Epithelial cell of esophagus (primary cell): ENCODE data around the gene CDC42BPA.

Experiments
- DNase-seq: peaks from one replicate; pipeline ENCODE4 v3.0.0; 2010; ENCODE audit warnings: low read depth
- H3K4me3 ChIP-seq: 2 replicates; pipeline ENCODE4 v1.5.1; 2011; ENCODE audit warnings: mild to moderate bottlenecking, low read length, control low read depth
- TF ChIP-seq, protein P1 (sequence below): IDR thresholded peaks from 2 replicates; pipeline ENCODE4 v1.5.1; 2011; ENCODE audit warnings: low read depth, mild to moderate bottlenecking, low read length, control low read depth, inconsistent platforms; ENCODE audit not compliant: insufficient read depth; ENCODE audit errors: missing control alignments

The CDC42BPA gene

GRCh38 chr1:226954337-226954736 is 364.0 kb downstream of the CDC42BPA start:
- H3K4me3 ChIP-seq: no peak overlapping the region
- DNase-seq: no peak
- TF ChIP-seq, protein P1, sequence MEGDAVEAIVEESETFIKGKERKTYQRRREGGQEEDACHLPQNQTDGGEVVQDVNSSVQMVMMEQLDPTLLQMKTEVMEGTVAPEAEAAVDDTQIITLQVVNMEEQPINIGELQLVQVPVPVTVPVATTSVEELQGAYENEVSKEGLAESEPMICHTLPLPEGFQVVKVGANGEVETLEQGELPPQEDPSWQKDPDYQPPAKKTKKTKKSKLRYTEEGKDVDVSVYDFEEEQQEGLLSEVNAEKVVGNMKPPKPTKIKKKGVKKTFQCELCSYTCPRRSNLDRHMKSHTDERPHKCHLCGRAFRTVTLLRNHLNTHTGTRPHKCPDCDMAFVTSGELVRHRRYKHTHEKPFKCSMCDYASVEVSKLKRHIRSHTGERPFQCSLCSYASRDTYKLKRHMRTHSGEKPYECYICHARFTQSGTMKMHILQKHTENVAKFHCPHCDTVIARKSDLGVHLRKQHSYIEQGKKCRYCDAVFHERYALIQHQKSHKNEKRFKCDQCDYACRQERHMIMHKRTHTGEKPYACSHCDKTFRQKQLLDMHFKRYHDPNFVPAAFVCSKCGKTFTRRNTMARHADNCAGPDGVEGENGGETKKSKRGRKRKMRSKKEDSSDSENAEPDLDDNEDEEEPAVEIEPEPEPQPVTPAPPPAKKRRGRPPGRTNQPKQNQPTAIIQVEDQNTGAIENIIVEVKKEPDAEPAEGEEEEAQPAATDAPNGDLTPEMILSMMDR: no peak

GRCh38 chr1:226953175-226953800 is 365.0 kb downstream of the CDC42BPA start:
- DNase-seq: no peak
- TF ChIP-seq, protein P1: no peak
- H3K4me3 ChIP-seq: no peak overlapping the region

DNA sequence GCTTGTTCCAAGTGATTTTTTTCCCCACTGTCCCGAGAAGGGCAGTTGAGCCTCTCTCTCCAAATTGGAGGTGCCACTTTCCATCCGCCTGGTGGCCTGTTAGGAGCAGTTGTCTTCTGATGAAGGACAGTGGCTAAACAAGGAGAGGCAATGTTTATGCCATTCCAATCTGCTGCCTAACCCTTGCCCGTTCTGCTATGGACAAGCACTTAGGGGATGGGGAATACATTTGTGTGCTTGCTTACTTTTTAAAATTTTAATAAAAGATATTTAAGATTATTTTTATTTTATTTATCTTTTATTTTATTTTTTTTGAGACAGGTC is 366.2 kb downstream of the CDC42BPA start:
- TF ChIP-seq, protein P1: no peak
- DNase-seq: no peak

DNA sequence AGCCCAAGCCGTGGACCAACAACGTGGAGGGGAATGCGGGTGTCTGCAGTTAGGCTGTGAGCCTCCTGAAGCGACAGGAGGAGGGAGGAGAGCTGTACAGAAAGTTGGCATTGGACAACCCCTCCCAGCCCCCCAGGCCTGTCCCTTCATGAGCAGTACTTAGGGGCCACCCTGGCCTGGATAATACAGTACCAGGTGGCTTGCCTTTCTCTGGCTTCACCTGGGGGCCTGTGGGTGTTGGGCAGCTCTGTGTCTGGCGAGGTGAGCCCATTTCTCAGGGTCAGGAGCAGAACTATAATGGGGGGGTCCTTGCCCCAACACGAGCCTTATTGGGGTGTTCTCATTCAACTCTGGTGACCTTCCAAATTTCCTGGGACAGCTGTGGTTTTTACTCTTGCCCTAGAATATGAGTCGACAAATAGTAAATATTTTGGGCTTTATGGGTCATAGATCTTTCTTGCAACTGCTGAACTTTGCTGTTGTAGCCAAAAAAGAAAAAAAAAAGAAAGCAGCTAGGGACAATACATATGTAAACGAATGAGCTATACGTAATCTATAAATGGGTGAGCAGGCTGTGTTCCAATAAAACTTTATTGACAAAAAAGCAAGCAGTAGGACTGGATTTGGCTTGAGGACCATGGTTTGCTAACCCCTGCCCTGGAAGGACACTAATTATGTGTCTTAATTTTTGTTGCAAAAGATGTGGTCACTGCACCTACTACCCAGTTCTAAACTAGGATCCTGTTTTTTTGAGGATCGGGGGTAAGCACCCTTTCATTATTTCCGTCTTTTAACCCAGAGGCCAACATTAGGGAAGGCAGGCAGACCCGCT is 366.8 kb downstream of the CDC42BPA start:
- TF ChIP-seq, protein P1: no peak
- no peak for DNase-seq

More for the DNA sequence above, 366.2 kb downstream of the CDC42BPA start:
- H3K4me3 ChIP-seq: no peak overlapping the region

GRCh38 chr1:226950871-226951270 is 367.4 kb downstream of the CDC42BPA start:
- H3K4me3 ChIP-seq: no peak overlapping the region
- no peak for DNase-seq
- TF ChIP-seq, protein P1: no peak

More for the DNA sequence above, 366.8 kb downstream of the CDC42BPA start:
- no peak overlapping the region for H3K4me3 ChIP-seq

- TF ChIP-seq, protein P1: no peak
- H3K4me3 ChIP-seq: no peak overlapping the region
- DNase-seq: no peak
These were observed 368.0 kb downstream of the CDC42BPA start for GRCh38 chr1:226950316-226950715.

GRCh38 chr1:226949401-226949800 is 368.9 kb downstream of the CDC42BPA start:
- TF ChIP-seq, protein P1: no peak
- H3K4me3 ChIP-seq: no peak overlapping the region
- no peak for DNase-seq
